PC-3 (cell line): ENCODE results near the gene EPB41L5. TPM values are rescaled to one million over a fixed set of nuclear protein-coding genes. Genes with fewer than 3 reads are reported as not detected.
A peak's percentile ranks its signal among the peaks of the same experiment; 100 is the strongest.

Experiments used
- ATAC-seq: fragments of 200-7000 bp; cut with Tn5 transposase; 2 replicates; pipeline ENCODE4 v1.9.1; 2020; ENCODE audit warnings: mild to moderate bottlenecking, moderate library complexity
- BruUV-seq: library from RNA; stranded (reverse); fragments of 400-500 nt; replicated peaks from 2 replicates; lab custom pipeline; 2021; lab: Mats Ljungman, UMichigan
- CTCF ChIA-PET: fragments of 300-600 bp; sonication (Branson Sonifier 250); formaldehyde crosslinking; loops from one replicate; lab custom pipeline; 2022; ENCODE audit warnings: antibody characterized with exemption; lab: Charles Lee
- POLR2A ChIA-PET: fragments of 300-600 bp; sonication (Branson Sonifier 250); formaldehyde crosslinking; loops from one replicate; lab custom pipeline; 2022; ENCODE audit warnings: antibody characterized with exemption; ENCODE audit not compliant: unreplicated experiment; lab: Charles Lee
- DNase-seq: peaks from one replicate; pipeline ENCODE4 v3.0.0-alpha.2; 2015
- H2AFZ ChIP-seq: fragments of 300-600 bp; sonication (generic); 2 replicates; pipeline ENCODE4 v1.6.0; 2016; ENCODE audit warnings: antibody characterized with exemption, low read length
- H3F3A ChIP-seq: fragments of 300-600 bp; sonication (generic); one replicate; pipeline ENCODE4 v1.6.0; 2017; ENCODE audit warnings: antibody characterized with exemption, low read length, control low read depth, mild to moderate bottlenecking; ENCODE audit not compliant: unreplicated experiment
- H3K27ac ChIP-seq: fragments of 300-600 bp; sonication (generic); 2 replicates; pipeline ENCODE4 v1.5.1; 2016; ENCODE audit warnings: mild to moderate bottlenecking, low read length
- H3K27me3 ChIP-seq: fragments of 300-600 bp; sonication (generic); 2 replicates; pipeline ENCODE4 v1.6.1; 2016; ENCODE audit warnings: low read length, mixed read lengths
- H3K36me3 ChIP-seq: fragments of 300-600 bp; sonication (generic); 2 replicates; pipeline ENCODE4 v1.6.1; 2016; ENCODE audit warnings: low read depth, mixed run types, low read length, mixed read lengths
- H3K4me1 ChIP-seq: fragments of 300-600 bp; sonication (generic); 2 replicates; pipeline ENCODE4 v1.5.1; 2016; ENCODE audit warnings: low read length; ENCODE audit not compliant: insufficient read depth
- H3K4me2 ChIP-seq: fragments of 300-600 bp; sonication (generic); 2 replicates; pipeline ENCODE4 v1.6.0; 2016; ENCODE audit warnings: low read length
- H3K4me3 ChIP-seq: fragments of 300-600 bp; sonication (generic); 2 replicates; pipeline ENCODE4 v1.5.1; 2016; ENCODE audit warnings: mild to moderate bottlenecking, low read length, mixed read lengths
- H3K79me2 ChIP-seq: fragments of 300-600 bp; sonication (generic); 2 replicates; pipeline ENCODE4 v1.6.1; 2017; ENCODE audit warnings: low read length, mixed read lengths
- H3K9ac ChIP-seq: fragments of 300-600 bp; sonication (generic); 2 replicates; pipeline ENCODE4 v1.6.0; 2016; ENCODE audit warnings: mild to moderate bottlenecking, low read length
- H3K9me2 ChIP-seq: fragments of 300-600 bp; sonication (generic); replicated peaks from 2 replicates; pipeline ENCODE4 v1.6.1; 2016; ENCODE audit warnings: mixed run types, low read length, mixed read lengths
- H3K9me3 ChIP-seq: fragments of 300-600 bp; sonication (generic); 2 replicates; pipeline ENCODE4 v1.6.1; 2016; ENCODE audit warnings: low read length, mixed read lengths
- H4K20me1 ChIP-seq: fragments of 300-600 bp; sonication (generic); 2 replicates; pipeline ENCODE4 v1.6.1; 2016; ENCODE audit warnings: low read length, mixed read lengths
- EZH2 ChIP-seq: fragments of 300-600 bp; sonication (generic); IDR thresholded peaks from one replicate; pipeline ENCODE4 v1.6.1; 2017; ENCODE audit warnings: antibody characterized with exemption, mild to moderate bottlenecking, low read length; ENCODE audit not compliant: unreplicated experiment
- EZH2phosphoT487 ChIP-seq: fragments of 300-600 bp; sonication (generic); IDR thresholded peaks from 2 replicates; pipeline ENCODE4 v1.6.1; 2018; ENCODE audit warnings: mild to moderate bottlenecking, antibody characterized with exemption, low read length, borderline replicate concordance
- intact Hi-C: fragments of 100-400 bp; cut with micrococcal nuclease; formaldehyde crosslinking; loops from 2 replicates; pipeline ENCODE4 v1.9.0; 2023
- total RNA-seq: library from RNA; depleted of rRNA; stranded (reverse); fragments of >200 nt; gene quantifications from 2 replicates; pipeline ENCODE4 v1.2.3, GENCODE V29; 2014
- TF ChIP-seq, protein P1 (sequence below): fragments of 300-600 bp; sonication (generic); conservative IDR thresholded peaks from 2 replicates; pipeline ENCODE4 v1.5.1; 2017; ENCODE audit warnings: antibody characterized with exemption, low read depth, mild to moderate bottlenecking, low read length

EPB41L5 gene
- total RNA-seq, 1 experiment from 2014 or later = 11.7 TPM

DNA sequence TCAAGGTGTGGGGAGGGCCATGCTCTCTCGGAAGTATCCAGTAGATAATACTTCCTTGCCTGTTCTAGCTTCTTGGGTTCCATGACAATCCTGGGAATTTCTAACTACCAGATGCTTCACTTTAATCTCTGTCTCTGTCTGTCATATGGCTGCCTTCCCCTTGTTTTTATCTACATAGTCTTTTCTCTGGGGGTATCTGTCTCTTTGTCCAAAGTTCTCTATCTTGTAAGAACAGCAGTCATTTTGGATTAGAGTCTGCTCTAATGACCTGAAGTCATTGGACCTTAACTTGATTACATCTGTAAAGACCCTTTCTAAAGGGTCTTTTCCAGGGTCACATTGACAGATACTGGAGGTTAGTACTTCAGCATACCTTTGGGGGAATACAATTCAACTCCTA is 11.4 kb upstream of the EPB41L5 start:
- no peaks in the 10 kb centered on the region for H3K36me3 ChIP-seq
- no peaks in the 10 kb centered on the region for H3F3A ChIP-seq
- H3K4me2 ChIP-seq = no peak overlapping the region
- TF ChIP-seq EZH2 = no peak
- TF ChIP-seq EZH2phosphoT487 = no peak
- TF ChIP-seq, protein P1, sequence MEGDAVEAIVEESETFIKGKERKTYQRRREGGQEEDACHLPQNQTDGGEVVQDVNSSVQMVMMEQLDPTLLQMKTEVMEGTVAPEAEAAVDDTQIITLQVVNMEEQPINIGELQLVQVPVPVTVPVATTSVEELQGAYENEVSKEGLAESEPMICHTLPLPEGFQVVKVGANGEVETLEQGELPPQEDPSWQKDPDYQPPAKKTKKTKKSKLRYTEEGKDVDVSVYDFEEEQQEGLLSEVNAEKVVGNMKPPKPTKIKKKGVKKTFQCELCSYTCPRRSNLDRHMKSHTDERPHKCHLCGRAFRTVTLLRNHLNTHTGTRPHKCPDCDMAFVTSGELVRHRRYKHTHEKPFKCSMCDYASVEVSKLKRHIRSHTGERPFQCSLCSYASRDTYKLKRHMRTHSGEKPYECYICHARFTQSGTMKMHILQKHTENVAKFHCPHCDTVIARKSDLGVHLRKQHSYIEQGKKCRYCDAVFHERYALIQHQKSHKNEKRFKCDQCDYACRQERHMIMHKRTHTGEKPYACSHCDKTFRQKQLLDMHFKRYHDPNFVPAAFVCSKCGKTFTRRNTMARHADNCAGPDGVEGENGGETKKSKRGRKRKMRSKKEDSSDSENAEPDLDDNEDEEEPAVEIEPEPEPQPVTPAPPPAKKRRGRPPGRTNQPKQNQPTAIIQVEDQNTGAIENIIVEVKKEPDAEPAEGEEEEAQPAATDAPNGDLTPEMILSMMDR = no peak
- ChIA-PET POLR2A (no interaction called here), CTCF (no interaction called here)
- no peaks in the 10 kb centered on the region for H3K27me3 ChIP-seq
- no peak overlapping the region for H3K4me3 ChIP-seq
- no peak overlapping the region for H2AFZ ChIP-seq
- no peaks in the 10 kb centered on the region for H4K20me1 ChIP-seq
- DNase-seq (no peak), ATAC-seq (no peak)
- intact Hi-C loops = no loop called here
- no peaks in the 10 kb centered on the region for H3K79me2 ChIP-seq
- no peaks in the 10 kb centered on the region for H3K9me3 ChIP-seq
- H3K27ac ChIP-seq = no peak overlapping the region
- BruUV-seq = no TSS peak
- no peaks in the 10 kb centered on the region for H3K4me1 ChIP-seq
- no peaks in the 10 kb centered on the region for H3K9me2 ChIP-seq
- no peak overlapping the region for H3K9ac ChIP-seq

DNA sequence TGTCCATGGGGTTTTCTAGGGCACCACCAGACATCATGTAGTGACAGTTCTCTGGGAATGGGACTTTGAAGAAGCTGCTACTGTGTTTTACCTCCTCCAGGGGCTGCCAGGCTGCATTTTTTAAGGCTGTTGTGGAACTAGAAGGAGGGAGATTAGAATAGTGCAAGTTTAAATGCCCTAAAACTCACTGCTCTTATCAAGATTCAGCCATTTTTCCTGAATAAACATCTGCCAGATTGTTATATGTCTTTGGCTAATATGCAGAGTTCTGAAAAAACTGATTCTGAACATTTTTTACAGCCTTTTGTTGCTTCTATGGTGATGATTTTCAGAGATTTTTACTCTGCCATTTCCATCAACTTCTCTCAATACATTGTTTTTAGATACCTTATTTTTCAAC is 8.6 kb upstream of the EPB41L5 start:
- no peak overlapping the region for H3K4me2 ChIP-seq
- no peak overlapping the region for H3K27ac ChIP-seq
- H3K27me3 ChIP-seq = no peaks in the 10 kb centered on the region
- H3K9me3 ChIP-seq = no peaks in the 10 kb centered on the region
- no peaks in the 10 kb centered on the region for H4K20me1 ChIP-seq
- ATAC-seq = no peak
- no peak overlapping the region for H3K4me3 ChIP-seq
- no peaks in the 10 kb centered on the region for H3K79me2 ChIP-seq
- CTCF ChIA-PET = no interaction called here
- no TSS peak for BruUV-seq
- H3K4me1 ChIP-seq = no peaks in the 10 kb centered on the region
- DNase-seq = no peak
- H3F3A ChIP-seq = no peaks in the 10 kb centered on the region
- no peak overlapping the region for H3K9ac ChIP-seq
- TF ChIP-seq, protein P1 = no peak
- H2AFZ ChIP-seq = no peak overlapping the region
- POLR2A ChIA-PET = no interaction called here
- no peaks in the 10 kb centered on the region for H3K9me2 ChIP-seq
- no peaks in the 10 kb centered on the region for H3K36me3 ChIP-seq
- intact Hi-C loops = no loop called here

DNA sequence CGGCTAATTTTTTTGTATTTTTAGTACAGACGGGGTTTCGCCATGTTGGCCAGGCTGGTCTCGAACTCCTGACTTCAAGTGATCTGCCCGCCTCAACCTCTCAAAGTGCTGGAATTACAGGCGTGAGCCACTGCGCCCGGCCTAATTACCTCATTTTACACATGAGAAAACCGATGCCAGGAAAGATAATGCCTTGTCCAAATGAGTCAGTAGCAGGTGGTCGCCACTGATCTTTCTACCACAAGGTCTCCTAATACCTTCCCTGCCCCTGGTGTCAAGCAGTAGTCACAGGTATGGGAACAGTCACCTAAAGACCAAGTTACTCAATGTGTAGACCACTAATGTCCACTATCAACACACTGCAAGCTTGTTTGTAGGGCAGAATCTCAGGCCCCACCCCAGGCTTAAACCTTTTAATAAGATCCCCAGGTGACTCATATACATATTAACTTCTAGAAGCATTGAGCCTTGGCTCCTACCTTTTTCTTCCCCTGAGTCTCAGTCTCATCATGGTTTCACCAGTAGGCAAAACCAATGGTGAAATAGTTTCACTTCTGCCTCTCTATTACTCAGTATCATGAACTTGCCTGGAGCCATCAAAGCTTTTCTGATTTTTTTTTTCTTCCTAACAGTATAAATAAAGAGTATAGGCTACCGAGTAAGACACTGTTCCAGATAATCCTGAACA is 6.9 kb upstream of the EPB41L5 start:
- no peak for TF ChIP-seq EZH2
- TF ChIP-seq EZH2phosphoT487 = no peak
- TF ChIP-seq, protein P1 = no peak
- H3K79me2 ChIP-seq = no peaks in the 10 kb centered on the region
- H3F3A ChIP-seq = no peaks in the 10 kb centered on the region
- no peaks in the 10 kb centered on the region for H3K36me3 ChIP-seq
- ATAC-seq (peak; percentile 48; the same call in 1 of the 2 replicates), DNase-seq (peak; percentile 40)
- CTCF ChIA-PET = no interaction called here
- H3K27ac ChIP-seq = no peak overlapping the region
- intact Hi-C loops = no loop called here
- no peaks in the 10 kb centered on the region for H3K4me1 ChIP-seq
- H2AFZ ChIP-seq = no peak overlapping the region
- no peaks in the 10 kb centered on the region for H4K20me1 ChIP-seq
- no peaks in the 10 kb centered on the region for H3K9me2 ChIP-seq
- POLR2A ChIA-PET = no interaction called here
- no peak overlapping the region for H3K9ac ChIP-seq
- H3K9me3 ChIP-seq = no peaks in the 10 kb centered on the region
- no peak overlapping the region for H3K4me2 ChIP-seq
- H3K4me3 ChIP-seq = no peak overlapping the region
- H3K27me3 ChIP-seq = no peaks in the 10 kb centered on the region
- no TSS peak for BruUV-seq
